HFFc6 (cell line): Measurements from ENCODE around the gene PVRIG. TPM values are rescaled to one million over a fixed set of nuclear protein-coding genes. Genes with fewer than 3 reads are reported as not detected.
"Not testable (repeated sequence)": the region's sequence is repeated elsewhere in the genome, so short reads cannot be mapped to it uniquely, and the experiment has no call there.

ENCODE experiments used
- DNase-seq: peaks from one replicate; pipeline ENCODE4 v3.0.0-alpha.2; 2018
- H3K27ac Mint-ChIP-seq: 2 replicates; pipeline ENCODE4 v1.8.0; 2020; ENCODE audit warnings: mild to moderate bottlenecking, mixed read lengths
- H3K27me3 Mint-ChIP-seq: 2 replicates; pipeline ENCODE4 v1.8.0; 2021; ENCODE audit warnings: mild to moderate bottlenecking, moderate library complexity, mixed read lengths; ENCODE audit not compliant: insufficient read depth
- H3K36me3 Mint-ChIP-seq: 2 replicates; pipeline ENCODE4 v1.8.0; 2021; ENCODE audit warnings: low read depth, mixed read lengths
- H3K4me1 Mint-ChIP-seq: 2 replicates; pipeline ENCODE4 v1.8.0; 2020; ENCODE audit warnings: low read depth, mixed read lengths
- H3K4me3 Mint-ChIP-seq: 2 replicates; pipeline ENCODE4 v1.8.0; 2020; ENCODE audit warnings: mild to moderate bottlenecking, moderate library complexity, mixed read lengths
- H3K9me3 Mint-ChIP-seq: 2 replicates; pipeline ENCODE4 v1.8.0; 2020; ENCODE audit warnings: mild to moderate bottlenecking, mixed read lengths
- CTCF ChIP-seq: fragments of 200-600 bp; sonication (generic); IDR thresholded peaks from 2 replicates; pipeline ENCODE4 v1.5.0; 2021; ENCODE audit warnings: antibody characterized with exemption, mild to moderate bottlenecking
- total RNA-seq, 6 experiments: library from RNA; stranded (reverse); fragmentation: NEBNext Ultra II Directional; extraction: Animal tissue kit (Norgen Biotek cat#: 25700); gene quantifications; 2 replicates in 1 of 6; 3 replicates in 5 of 6; pipeline ENCODE4 v1.2.3, GENCODE V29; 2021

PVRIG gene
- total RNA-seq, 6 experiments from 2014 or later: 0.51 to 0.87 (median 0.61) TPM; not detected in 2

- Mint-ChIP-seq H3K9me3 (no peaks in the 10 kb centered on the region), H3K4me1 (peaks cover 23% of the 10 kb centered on the region), H3K27ac (peak overlapping the region; percentile 84), H3K36me3 (no peaks in the 10 kb centered on the region), H3K27me3 (no peaks in the 10 kb centered on the region; the same call in 1 of the 2 replicates), H3K4me3 (peak overlapping the region; percentile 30; the same call in 1 of the 2 replicates)
- peak; percentile 29; the same call in 1 of the 2 replicates for TF ChIP-seq CTCF
- DNase-seq: peak; percentile 57
These were observed 27.5 kb downstream of the PVRIG start for GRCh38 chr7:100247152-100247757.

- H3K9me3 Mint-ChIP-seq: no peaks in the 10 kb centered on the region
- H3K4me1 Mint-ChIP-seq: peaks cover 23% of the 10 kb centered on the region
- no peak overlapping the region for H3K27ac Mint-ChIP-seq
- H3K4me3 Mint-ChIP-seq: no peak overlapping the region
- H3K36me3 Mint-ChIP-seq: no peaks in the 10 kb centered on the region
- DNase-seq: no peak
- H3K27me3 Mint-ChIP-seq: no peaks in the 10 kb centered on the region; the same call in 1 of the 2 replicates
- no peak for TF ChIP-seq CTCF
These were observed 28.7 kb downstream of the PVRIG start for GRCh38 chr7:100248483-100248882.

GRCh38 chr7:100257017-100257416 lies 37.3 kb downstream of the PVRIG start:
- H3K4me3 Mint-ChIP-seq: no peak overlapping the region
- H3K27ac Mint-ChIP-seq: no peak overlapping the region
- H3K4me1 Mint-ChIP-seq: no peaks in the 10 kb centered on the region
- H3K9me3 Mint-ChIP-seq: no peaks in the 10 kb centered on the region
- no peak for DNase-seq
- TF ChIP-seq CTCF: no peak
- no peaks in the 10 kb centered on the region; the same call in 1 of the 2 replicates for H3K36me3 Mint-ChIP-seq
- no peaks in the 10 kb centered on the region; the same call in 1 of the 2 replicates for H3K27me3 Mint-ChIP-seq

- not testable (repeated sequence) for H3K4me1 Mint-ChIP-seq, H3K4me3 Mint-ChIP-seq
These were observed 40.2 kb downstream of the PVRIG start for GRCh38 chr7:100259984-100260383.

GRCh38 chr7:100262896-100263295 lies 43.1 kb downstream of the PVRIG start:
- not testable (repeated sequence) for H3K4me3 Mint-ChIP-seq, H3K27me3 Mint-ChIP-seq, H3K9me3 Mint-ChIP-seq, DNase-seq, H3K27ac Mint-ChIP-seq, H3K36me3 Mint-ChIP-seq
- peaks cover 12% of the 10 kb centered on the region; the same call in 1 of the 2 replicates for H3K4me1 Mint-ChIP-seq

More at GRCh38 chr7:100259984-100260383, 40.2 kb downstream of the PVRIG start:
- H3K36me3 Mint-ChIP-seq, H3K9me3 Mint-ChIP-seq, DNase-seq, H3K27ac Mint-ChIP-seq, H3K27me3 Mint-ChIP-seq: not testable (repeated sequence)

- not testable (repeated sequence) for H3K36me3 Mint-ChIP-seq, H3K27me3 Mint-ChIP-seq, H3K27ac Mint-ChIP-seq, H3K9me3 Mint-ChIP-seq, H3K4me3 Mint-ChIP-seq, DNase-seq
- peaks cover 12% of the 10 kb centered on the region; the same call in 1 of the 2 replicates for H3K4me1 Mint-ChIP-seq
These were observed 44.5 kb downstream of the PVRIG start for GRCh38 chr7:100264223-100264622.

- DNase-seq: peak; percentile 27
- H3K4me3 Mint-ChIP-seq: not testable (repeated sequence)
These were observed 45.0 kb downstream of the PVRIG start for GRCh38 chr7:100264669-100265165.

GRCh38 chr7:100265851-100266250 lies 46.1 kb downstream of the PVRIG start:
- not testable (repeated sequence) for H3K36me3 Mint-ChIP-seq, H3K27me3 Mint-ChIP-seq, H3K9me3 Mint-ChIP-seq, DNase-seq, H3K4me3 Mint-ChIP-seq
- Mint-ChIP-seq H3K4me1 (peaks cover 25% of the 10 kb centered on the region), H3K27ac (peak overlapping the region; percentile 4; the same call in 1 of the 2 replicates)

More at GRCh38 chr7:100264669-100265165, 45.0 kb downstream of the PVRIG start:
- H3K36me3 Mint-ChIP-seq, H3K9me3 Mint-ChIP-seq, H3K27me3 Mint-ChIP-seq: not testable (repeated sequence)
- Mint-ChIP-seq H3K4me1 (peaks cover 14% of the 10 kb centered on the region), H3K27ac (peak overlapping the region; percentile 19; the same call in 1 of the 2 replicates)
